GM18951 (cell line): Measurements from ENCODE around the gene CLDN3.
"Not testable (repeated sequence)": the region's sequence is repeated elsewhere in the genome, so short reads cannot be mapped to it uniquely, and the experiment has no call there.

Experiments used
- POLR2A ChIP-seq: IDR thresholded peaks from 4 replicates; pipeline ENCODE4 v1.6.1; 2011; ENCODE audit warnings: mild to moderate bottlenecking; ENCODE audit not compliant: insufficient read length, insufficient read depth; ENCODE audit errors: extremely low read depth
- in situ Hi-C: fragments of 300-500 bp; cut with MboI; formaldehyde crosslinking; loops from one replicate; pipeline ENCODE4 v1.12.0; 2022; ENCODE audit warnings: low sequenced_read_pairs, mixed read lengths, inconsistent platforms; ENCODE audit not compliant: unreplicated experiment

Gene CLDN3

GRCh38 chr7:73770002-73770859, at the start of gene CLDN3:
TSS of gene CLDN3 (minus strand) at chr7:73770270. CDS start at chr7:73770049, 221 bp downstream.
- in situ Hi-C loops = no loop called here
- TF ChIP-seq POLR2A = no peak

GRCh38 chr7:73817121-73817520, 47.1 kb upstream of the CLDN3 start:
- no peak for TF ChIP-seq POLR2A
- in situ Hi-C loops = no loop called here

- no peak for TF ChIP-seq POLR2A
- in situ Hi-C loops = no loop called here
Measured at GRCh38 chr7:73815436-73815835, 45.4 kb upstream of the CLDN3 start.

- no peak for TF ChIP-seq POLR2A
- in situ Hi-C loops = no loop called here
Measured at GRCh38 chr7:73812996-73813395, 42.9 kb upstream of the CLDN3 start.

GRCh38 chr7:73811760-73812168, 41.7 kb upstream of the CLDN3 start:
- in situ Hi-C loops = no loop called here
- no peak for TF ChIP-seq POLR2A

- in situ Hi-C loops = no loop called here
- no peak for TF ChIP-seq POLR2A
Measured at GRCh38 chr7:73810998-73811360, 40.9 kb upstream of the CLDN3 start.

GRCh38 chr7:73809467-73809951, 39.4 kb upstream of the CLDN3 start:
- in situ Hi-C loops = no loop called here
- no peak for TF ChIP-seq POLR2A

GRCh38 chr7:73802459-73802858, 32.4 kb upstream of the CLDN3 start:
- in situ Hi-C loops = no loop called here
- no peak for TF ChIP-seq POLR2A

GRCh38 chr7:73801577-73801976, 31.5 kb upstream of the CLDN3 start:
- TF ChIP-seq POLR2A = no peak

GRCh38 chr7:73799282-73800141, 29.4 kb upstream of the CLDN3 start:
- TF ChIP-seq POLR2A = no peak
- in situ Hi-C loops = no loop called here

More at GRCh38 chr7:73801577-73801976, 31.5 kb upstream of the CLDN3 start:
- in situ Hi-C loops = no loop called here

- in situ Hi-C loops = not testable (repeated sequence)
Measured at GRCh38 chr7:73797176-73797575, 27.1 kb upstream of the CLDN3 start.

- in situ Hi-C loops = not testable (repeated sequence)
Measured at GRCh38 chr7:73796656-73797055, 26.6 kb upstream of the CLDN3 start.

- in situ Hi-C loops = not testable (repeated sequence)
Measured at GRCh38 chr7:73795188-73795587, 25.1 kb upstream of the CLDN3 start.

GRCh38 chr7:73791170-73791690, 21.2 kb upstream of the CLDN3 start:
- in situ Hi-C loops = not testable (repeated sequence)

GRCh38 chr7:73789051-73789450, 19.0 kb upstream of the CLDN3 start:
- TF ChIP-seq POLR2A = no peak
- in situ Hi-C loops = no loop called here

GRCh38 chr7:73787786-73788048, 17.6 kb upstream of the CLDN3 start:
- in situ Hi-C loops = not testable (repeated sequence)
